HG03108 (cell line): ENCODE measurements around the gene PRR19.
"Not testable (repeated sequence)": the region's sequence is repeated elsewhere in the genome, so short reads cannot be mapped to it uniquely, and the experiment has no call there.

Source experiments
- ATAC-seq: cut with Tn5 transposase; IDR thresholded peaks from one replicate; pipeline ENCODE4 v1.9.1; 2021; ENCODE audit warnings: moderate library complexity; ENCODE audit not compliant: unreplicated experiment

PRR19 gene

GRCh38 chr19:42325308-42325895, 23.5 kb downstream of the PRR19 start, which contains the start of gene MEGF8:
TSS of gene MEGF8 (plus strand) at chr19:42325635. CDS start at chr19:42326244, 609 bp downstream.
- ATAC-seq: peak; percentile 86

GRCh38 chr19:42325896-42326771, 24.2 kb downstream of the PRR19 start:
- ATAC-seq: no peak

GRCh38 chr19:42326969-42327368, 25.0 kb downstream of the PRR19 start:
- no peak for ATAC-seq

GRCh38 chr19:42327381-42327780, 25.4 kb downstream of the PRR19 start:
- no peak for ATAC-seq

- no peak for ATAC-seq
Observed at GRCh38 chr19:42328106-42328505, 26.2 kb downstream of the PRR19 start.

- no peak for ATAC-seq
Observed at GRCh38 chr19:42328854-42329253, 26.9 kb downstream of the PRR19 start.

GRCh38 chr19:42330241-42330711, 28.3 kb downstream of the PRR19 start:
- ATAC-seq: no peak

- not testable (repeated sequence) for ATAC-seq
Observed at GRCh38 chr19:42331333-42331732, 29.4 kb downstream of the PRR19 start.

GRCh38 chr19:42332059-42332458, 30.1 kb downstream of the PRR19 start:
- no peak for ATAC-seq

GRCh38 chr19:42333018-42333417, 31.1 kb downstream of the PRR19 start:
- ATAC-seq: no peak

GRCh38 chr19:42333975-42334696, 32.2 kb downstream of the PRR19 start:
- ATAC-seq: no peak

GRCh38 chr19:42334697-42335373, 32.9 kb downstream of the PRR19 start:
- no peak for ATAC-seq

- ATAC-seq: no peak
Observed at GRCh38 chr19:42335374-42335936, 33.5 kb downstream of the PRR19 start.

- no peak for ATAC-seq
Observed at GRCh38 chr19:42335971-42336370, 34.0 kb downstream of the PRR19 start.

- not testable (repeated sequence) for ATAC-seq
Observed at GRCh38 chr19:42339126-42339860, 37.4 kb downstream of the PRR19 start.

GRCh38 chr19:42339922-42340321, 38.0 kb downstream of the PRR19 start:
- not testable (repeated sequence) for ATAC-seq

GRCh38 chr19:42343344-42344110, 41.6 kb downstream of the PRR19 start:
- ATAC-seq: no peak

GRCh38 chr19:42344336-42344893, 42.5 kb downstream of the PRR19 start:
- ATAC-seq: no peak
